SK-N-SH (cell line): Measurements from ENCODE around the gene PPP3CA. TPM values are rescaled to one million over a fixed set of nuclear protein-coding genes. Genes with fewer than 3 reads are reported as not detected.

Experiments
- CTCF ChIA-PET: fragments of 300-600, 350-600 bp; formaldehyde crosslinking; extraction: SDS; loops from one replicate; lab custom pipeline; 2021; lab: Yijun Ruan, JAX
- POLR2A ChIA-PET: fragments of 350-600 bp; sonication (Branson Sonifier 250); formaldehyde crosslinking; extraction: SDS; loops from one replicate; lab custom pipeline; 2020; ENCODE audit warnings: antibody characterized with exemption, inconsistent platforms; lab: Yijun Ruan, JAX
- DNase-seq: peaks from one replicate; pipeline ENCODE4 v3.0.0; 2012
- H2AFZ ChIP-seq: fragments of 200-600 bp; sonication (generic); 2 replicates; pipeline ENCODE4 v1.8.1; 2016; ENCODE audit warnings: antibody characterized with exemption, mild to moderate bottlenecking, low read depth
- H3F3A ChIP-seq: fragments of 200-600 bp; sonication (generic); replicated peaks from 2 replicates; pipeline ENCODE3; 2016; ENCODE audit warnings: antibody characterized with exemption, mild to moderate bottlenecking; ENCODE audit not compliant: insufficient read depth
- H3K27ac ChIP-seq, 2 experiments: fragments of 200-500 bp in 1 of 2; fragments of 200-600 bp in 1 of 2; sonication (Bioruptor generic) in 1 of 2; sonication (generic), shearing (Covaris generic) in 1 of 2; 2 replicates each; pipeline versions ENCODE4 v1.5.1 to v1.6.1; 2014 to 2016; ENCODE audit warnings: low read depth in 2 of 2, inconsistent platforms in 1 of 2, low read length in 1 of 2, mild to moderate bottlenecking in 1 of 2, mixed read lengths in 1 of 2
- H3K27me3 ChIP-seq: fragments of 200-600 bp; sonication (generic), shearing (Covaris generic); 2 replicates; pipeline ENCODE4 v1.6.1; 2016; ENCODE audit warnings: mixed run types; ENCODE audit not compliant: insufficient read depth
- H3K36me3 ChIP-seq, 2 experiments: fragments of 200-500 bp in 1 of 2; fragments of 200-600 bp in 1 of 2; sonication (Bioruptor generic) in 1 of 2; sonication (generic) in 1 of 2; replicated peaks in 1 of 2; 2 replicates each; pipeline versions ENCODE3 to v1.5.1; 2014 to 2016; ENCODE audit warnings: low read length in 1 of 2, mild to moderate bottlenecking in 1 of 2; ENCODE audit not compliant: insufficient read depth in 2 of 2, control insufficient read depth in 1 of 2
- H3K4me1 ChIP-seq, 2 experiments: fragments of 200-500 bp in 1 of 2; fragments of 200-600 bp in 1 of 2; sonication (Bioruptor generic) in 1 of 2; sonication (generic), shearing (Covaris generic) in 1 of 2; 2 replicates each; pipeline versions ENCODE4 v1.5.1 to v1.6.1; 2014 to 2016; ENCODE audit warnings: low read depth in 1 of 2, low read length in 1 of 2, mixed run types in 1 of 2; ENCODE audit not compliant: insufficient read depth in 2 of 2, control insufficient read depth in 1 of 2
- H3K4me2 ChIP-seq: fragments of 200-600 bp; sonication (generic), shearing (Covaris generic); 2 replicates; pipeline ENCODE4 v1.6.1; 2017; ENCODE audit warnings: mixed run types
- H3K4me3 ChIP-seq, 2 experiments: fragments of 200-500 bp in 1 of 2; fragments of 200-600 bp in 1 of 2; sonication (Bioruptor generic) in 1 of 2; sonication (generic), shearing (Covaris generic) in 1 of 2; 2 replicates each; pipeline versions ENCODE4 v1.5.1 to v1.8.1; 2014 to 2016; ENCODE audit warnings: low read depth in 2 of 2, inconsistent platforms in 1 of 2, low read length in 1 of 2, mild to moderate bottlenecking in 1 of 2, mixed read lengths in 1 of 2, moderate library complexity in 1 of 2
- H3K79me2 ChIP-seq: fragments of 200-600 bp; sonication (generic); 2 replicates; pipeline ENCODE4 v1.8.1; 2017; ENCODE audit warnings: mild to moderate bottlenecking; ENCODE audit not compliant: insufficient read depth
- H3K9ac ChIP-seq: fragments of 200-600 bp; sonication (generic); 2 replicates; pipeline ENCODE4 v1.6.1; 2017; ENCODE audit warnings: mixed run types
- H3K9me2 ChIP-seq: fragments of 200-600 bp; sonication (generic); 2 replicates; pipeline ENCODE4 v1.6.1; 2017; ENCODE audit warnings: mixed run types
- H3K9me3 ChIP-seq: fragments of 200-600 bp; sonication (generic); 2 replicates; pipeline ENCODE4 v1.6.1; 2017; ENCODE audit warnings: mixed run types, mild to moderate bottlenecking, moderate library complexity
- H4K20me1 ChIP-seq: fragments of 200-600 bp; sonication (generic); 2 replicates; pipeline ENCODE4 v1.6.1; 2017; ENCODE audit warnings: mild to moderate bottlenecking, mixed run types; ENCODE audit not compliant: insufficient read depth
- ELF1 ChIP-seq: IDR thresholded peaks from 2 replicates; pipeline ENCODE4 v1.4.0; 2012
- EP300 ChIP-seq, 2 experiments: IDR thresholded peaks; 2 replicates each; pipeline versions ENCODE4 v1.4.0 to v1.6.1; 2012; ENCODE audit warnings: borderline replicate concordance in 1 of 2, low read depth in 1 of 2, low read length in 1 of 2
- FOSL2 ChIP-seq: IDR thresholded peaks from 2 replicates; pipeline ENCODE4 v1.4.0; 2012; ENCODE audit warnings: low read depth, mild to moderate bottlenecking, moderate library complexity, borderline replicate concordance
- IRF3 ChIP-seq: fragments of 150-350 bp; IDR thresholded peaks from 2 replicates; pipeline ENCODE4 v1.6.1; 2016; ENCODE audit warnings: mild to moderate bottlenecking, low read depth, low read length
- JUND ChIP-seq: IDR thresholded peaks from 2 replicates; pipeline ENCODE4 v1.4.0; 2012
- MXI1 ChIP-seq: IDR thresholded peaks from 2 replicates; pipeline ENCODE4 v1.6.1; 2012; ENCODE audit warnings: mild to moderate bottlenecking, low read depth, low read length, improper control_type of control experiment
- NFIC ChIP-seq: IDR thresholded peaks from 2 replicates; pipeline ENCODE4 v1.4.0; 2012; ENCODE audit warnings: borderline replicate concordance
- PBX3 ChIP-seq: IDR thresholded peaks from 2 replicates; pipeline ENCODE4; 2012
- RFX5 ChIP-seq: IDR thresholded peaks from 2 replicates; pipeline ENCODE4 v1.6.1; 2012; ENCODE audit warnings: mild to moderate bottlenecking, improper control_type of control experiment, low read length
- RXRA ChIP-seq: IDR thresholded peaks from 2 replicates; pipeline ENCODE4 v1.4.0; 2012; ENCODE audit warnings: low read depth, mild to moderate bottlenecking, borderline replicate concordance
- SIN3A ChIP-seq: IDR thresholded peaks from 2 replicates; pipeline ENCODE4 v1.6.1; 2012; ENCODE audit warnings: low read depth, mild to moderate bottlenecking, low read length, moderate library complexity, borderline replicate concordance
- TCF12 ChIP-seq: IDR thresholded peaks from 2 replicates; pipeline ENCODE4 v1.4.0; 2012
- TEAD4 ChIP-seq: IDR thresholded peaks from 2 replicates; pipeline ENCODE4 v1.4.0; 2012; ENCODE audit warnings: mild to moderate bottlenecking, borderline replicate concordance; ENCODE audit not compliant: insufficient read depth
- WGBS: methylation state at CpG from one replicate; pipeline ENCODE4 v1.1.6; 2017; ENCODE audit warnings: low lambda C conversion rate; 5-methylcytosine and 5-hydroxymethylcytosine counted together
- polyA plus RNA-seq, 3 experiments: library from polyadenylated mRNA; depleted of rRNA; stranded (reverse); fragments of >200 nt; gene quantifications; 2 replicates each; pipeline ENCODE4 v1.2.3, GENCODE V29; 2012

PPP3CA gene
- polyA plus RNA-seq, 1 of the 3 experiments (the other 2 are of a cell fraction): 10.7 TPM

GRCh38 chr4:101127176-101127790 lies 220.0 kb downstream of the PPP3CA start (continued):
- TF ChIP-seq ELF1: no peak
- TF ChIP-seq PBX3: no peak
- TF ChIP-seq NFIC: no peak
- TF ChIP-seq IRF3: no peak
- TF ChIP-seq RFX5: no peak

- Histone ChIP-seq H3K79me2 (peaks cover 16% of the 10 kb centered on the region; the same call in 1 of the 2 replicates), H3K4me1 (peaks cover 0 to 27% of the 10 kb centered on the region in 2 experiments; a peak in 1 of 4 replicates), H3K4me3 (no peak overlapping the region), H3K9me2 (no peaks in the 10 kb centered on the region), H3F3A (peaks cover 21% of the 10 kb centered on the region), H4K20me1 (no peaks in the 10 kb centered on the region), H3K9me3 (no peaks in the 10 kb centered on the region), H3K27me3 (no peaks in the 10 kb centered on the region), H2AFZ (no peak overlapping the region), H3K27ac (peak overlapping the region in 1 of 2 experiments; percentile 41; a peak in 3 of 4 replicates), H3K4me2 (peak overlapping the region; percentile 27; the same call in 1 of the 2 replicates), H3K36me3 (peaks cover 0 to 4% of the 10 kb centered on the region in 2 experiments), H3K9ac (no peak overlapping the region)
- TF ChIP-seq MXI1: no peak
- peak; percentile 41; the same call in 1 of the 2 replicates for TF ChIP-seq TCF12
- 0 out of 2 replicates have a peak, but pooled peaks have one; percentile 40 for TF ChIP-seq JUND
- TF ChIP-seq SIN3A: no peak
- TF ChIP-seq FOSL2: peak; percentile 44; the same call in 1 of the 2 replicates
- TF ChIP-seq EP300 (IDR thresholded peaks at IDR 0.05; ENCODE audit: borderline replicate concordance in 1 of 2, low read depth in 1 of 2, low read length in 1 of 2): 0 out of 4 replicates have a peak, but pooled peaks of 1 of the 2 experiments have one; percentile 28
- peak; percentile 16; the same call in 1 of the 2 replicates for TF ChIP-seq RXRA
- no peak for TF ChIP-seq RFX5
- TF ChIP-seq TEAD4: no peak
- POLR2A ChIA-PET: no interaction called here
- no peak for DNase-seq
- WGBS: 20% methylated on average over 1 of the region's 1 CpG
- CTCF ChIA-PET: no interaction called here
Measured at GRCh38 chr4:101126059-101126458, 221.3 kb downstream of the PPP3CA start.
